Upper lobe of left lung (tissue), 6 donors: Measurements from ENCODE around the gene FAM120C. TPM values are rescaled to one million over a fixed set of nuclear protein-coding genes. Genes with fewer than 3 reads are reported as not detected.

Experiments used
- ATAC-seq, 2 donors: fragments of 200-7000 bp; cut with Tn5 transposase; one replicate each; pipeline ENCODE4 v1.9.1; 2022; ENCODE audit warnings: mild to moderate bottlenecking in 2 of 2, moderate library complexity in 2 of 2; ENCODE audit not compliant: low FRiP score in 2 of 2
- DNase-seq, 2 donors: peaks; one replicate each; pipeline ENCODE4 v3.0.0-alpha.2; 2019 to 2020
- H3K27ac ChIP-seq, 4 donors: fragments of 200-600 bp; sonication (generic); one replicate each; pipeline ENCODE4 v1.5.1; 2016 to 2019
- H3K27me3 ChIP-seq, 4 donors: fragments of 200-600 bp; sonication (generic); one replicate each; pipeline ENCODE4 v1.5.1; 2017 to 2019
- H3K36me3 ChIP-seq, 4 donors: fragments of 200-600 bp; sonication (generic); one replicate each; pipeline ENCODE4 v1.5.1; 2016 to 2019
- H3K4me1 ChIP-seq, 4 donors: fragments of 200-600 bp; sonication (generic); one replicate each; pipeline ENCODE4 v1.5.1; 2018 to 2019
- H3K4me3 ChIP-seq, 4 donors: fragments of 200-600 bp; sonication (generic); one replicate each; pipeline ENCODE4 v1.5.1; 2017 to 2019; ENCODE audit warnings: mild to moderate bottlenecking in 2 of 4, moderate library complexity in 1 of 4
- H3K9me3 ChIP-seq, 4 donors: fragments of 200-600 bp; sonication (generic); one replicate each; pipeline ENCODE4 v1.5.1; 2018 to 2019
- EP300 ChIP-seq, 4 donors: sonication (generic); formaldehyde crosslinking; IDR thresholded peaks; one replicate each; pipeline ENCODE4 v1.5.1; 2017; ENCODE audit warnings: antibody characterized with exemption in 4 of 4, control low read depth in 2 of 4
- POLR2A ChIP-seq, 4 donors: fragments of 450-650 bp; IDR thresholded peaks; one replicate each; pipeline ENCODE4 v1.5.1; 2016 to 2017; ENCODE audit warnings: antibody characterized with exemption in 4 of 4, mild to moderate bottlenecking in 2 of 4
- POLR2AphosphoS5 ChIP-seq, 2 donors: sonication (generic); formaldehyde crosslinking; IDR thresholded peaks; one replicate each; pipeline ENCODE4 v1.5.1; 2017; ENCODE audit warnings: antibody characterized with exemption in 2 of 2
- WGBS, 2 donors: methylation state at CpG; one replicate each; pipeline ENCODE4 v1.1.5; 2017 to 2018; 5-methylcytosine and 5-hydroxymethylcytosine counted together
- total RNA-seq, 6 donors: library from RNA; depleted of rRNA in 4 of 6; stranded (reverse); fragments of >200 nt in 4 of 6; gene quantifications; one replicate each; pipeline versions ENCODE4 v1.1.0 to v1.2.1, GENCODE V29; 2016 to 2021
- TF ChIP-seq, protein P1 (sequence below), 6 experiments: fragments of 450-650 bp in 4 of 6; fragments of 200-600 bp in 2 of 6; sonication (generic) in 2 of 6; IDR thresholded peaks; one replicate each; pipeline ENCODE4 v1.5.1; 2016 to 2019; ENCODE audit warnings: antibody characterized with exemption in 6 of 6
- donor health status: DM: no; HTN: no; CAD: no; lungs with moderate emphysema.
- donor health status: DM: no; HTN: yes; CAD: no; lungs with severe emphysema.

The FAM120C gene, protein sequence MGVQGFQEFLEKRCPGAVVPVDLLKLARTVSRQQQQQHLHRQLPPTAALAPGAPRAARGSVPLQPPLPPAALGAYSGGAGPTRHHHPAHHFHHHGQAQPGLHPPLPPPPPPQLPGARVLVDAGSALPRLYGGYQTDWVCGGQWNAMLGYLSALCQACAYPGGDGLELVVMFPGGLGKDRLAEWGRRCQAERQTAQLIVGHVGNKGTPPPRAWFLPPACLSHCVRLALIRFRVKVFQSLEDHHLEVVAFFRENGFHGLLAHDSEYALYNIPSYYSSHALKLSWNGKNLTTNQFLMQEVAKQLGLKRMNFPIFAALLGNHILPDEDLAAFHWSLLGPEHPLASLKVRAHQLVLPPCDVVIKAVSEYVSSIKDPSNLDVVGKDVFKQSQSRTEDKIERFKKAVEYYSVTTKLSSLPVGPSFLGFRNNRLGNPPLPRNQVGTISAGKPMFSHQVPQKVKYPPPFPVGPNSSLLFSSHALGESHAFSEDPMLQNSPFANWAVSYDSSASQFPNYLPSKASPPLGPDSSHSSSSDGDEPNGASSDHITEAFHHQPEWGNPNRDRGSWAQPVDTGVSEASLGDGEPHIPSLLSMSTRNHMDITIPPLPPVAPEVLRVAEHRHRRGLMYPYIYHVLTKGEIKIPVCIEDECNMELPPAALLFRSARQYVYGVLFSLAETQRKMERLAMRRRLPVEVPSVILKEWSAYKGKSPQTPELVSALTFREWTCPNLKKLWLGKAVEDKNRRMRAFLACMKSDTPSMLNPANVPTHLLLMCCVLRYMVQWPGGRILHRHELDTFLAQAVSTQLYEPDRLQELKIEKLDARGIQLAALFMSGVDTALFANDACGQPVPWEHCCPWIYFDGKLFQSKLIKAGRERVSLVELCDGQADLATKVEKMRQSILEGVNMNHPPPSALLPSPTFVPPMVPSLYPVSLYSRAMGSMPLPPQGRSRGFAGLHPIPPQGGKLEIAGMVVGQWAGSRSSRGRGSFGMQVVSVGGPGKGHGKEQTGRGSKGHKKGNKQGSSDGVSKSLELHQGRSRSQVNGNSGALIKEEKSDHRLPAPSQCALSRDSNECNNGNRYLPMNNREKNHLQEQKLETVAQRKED
- total RNA-seq = 10 to 100 TPM in 5 of 6 donors, 1 to 10 TPM in 1; 6.1 to 17.8 (median 12.1) TPM

DNA sequence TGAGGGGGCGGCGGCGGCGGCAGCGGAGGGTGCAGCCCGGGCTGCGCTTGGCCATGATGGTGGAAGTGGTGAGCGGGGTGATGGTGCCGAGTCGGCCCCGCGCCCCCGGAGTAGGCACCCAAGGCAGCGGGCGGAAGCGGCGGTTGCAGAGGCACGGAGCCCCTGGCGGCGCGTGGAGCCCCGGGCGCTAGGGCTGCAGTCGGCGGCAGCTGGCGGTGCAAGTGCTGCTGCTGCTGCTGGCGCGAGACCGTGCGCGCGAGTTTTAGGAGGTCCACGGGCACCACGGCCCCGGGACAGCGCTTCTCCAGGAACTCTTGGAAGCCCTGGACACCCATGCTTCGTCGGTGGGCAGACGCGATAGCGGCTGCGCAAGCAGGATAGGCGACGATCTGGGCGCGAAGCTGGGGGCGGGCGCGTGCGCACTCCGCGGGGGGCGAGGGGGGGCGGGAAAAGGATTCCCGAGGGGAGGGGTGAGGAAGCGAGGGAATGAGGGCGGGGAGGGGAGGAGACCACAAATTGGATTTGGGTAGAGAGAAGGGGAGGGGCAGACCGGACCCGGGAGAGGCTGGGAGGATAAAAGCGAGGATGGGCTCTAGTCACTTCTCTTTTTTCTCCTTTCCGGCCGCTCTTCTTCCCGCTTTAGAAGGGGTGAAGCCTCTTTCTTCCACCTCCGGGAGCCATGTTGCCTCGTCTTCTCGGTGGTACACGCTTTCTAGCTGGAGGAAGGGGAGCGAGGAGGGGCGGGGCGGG lies at the start of gene FAM120C:
FAM120C (minus strand) TSS at position 391 of the 750 bp plus-strand sequence; CDS start at position 335, 56 bp downstream.
- Histone ChIP-seq H3K9me3 (no peaks in the 10 kb centered on the region), H3K36me3 (no peaks in the 10 kb centered on the region), H3K4me1 (peaks cover 0 to 23% (median 12%) of the 10 kb centered on the region in 4 donors), H3K27me3 (no peaks in the 10 kb centered on the region), H3K27ac (peak within 1 kb of the TSS; percentile 88 to 91 (median 88)), H3K4me3 (peak within 1 kb of the TSS; percentile 69 to 92 (median 77))
- ATAC-seq = peak; percentile 87 to 95
- 2 to 22% methylated on average over 10 to 32 of the region's 70 CpGs for WGBS, 2 donors
- TF ChIP-seq, protein P1, sequence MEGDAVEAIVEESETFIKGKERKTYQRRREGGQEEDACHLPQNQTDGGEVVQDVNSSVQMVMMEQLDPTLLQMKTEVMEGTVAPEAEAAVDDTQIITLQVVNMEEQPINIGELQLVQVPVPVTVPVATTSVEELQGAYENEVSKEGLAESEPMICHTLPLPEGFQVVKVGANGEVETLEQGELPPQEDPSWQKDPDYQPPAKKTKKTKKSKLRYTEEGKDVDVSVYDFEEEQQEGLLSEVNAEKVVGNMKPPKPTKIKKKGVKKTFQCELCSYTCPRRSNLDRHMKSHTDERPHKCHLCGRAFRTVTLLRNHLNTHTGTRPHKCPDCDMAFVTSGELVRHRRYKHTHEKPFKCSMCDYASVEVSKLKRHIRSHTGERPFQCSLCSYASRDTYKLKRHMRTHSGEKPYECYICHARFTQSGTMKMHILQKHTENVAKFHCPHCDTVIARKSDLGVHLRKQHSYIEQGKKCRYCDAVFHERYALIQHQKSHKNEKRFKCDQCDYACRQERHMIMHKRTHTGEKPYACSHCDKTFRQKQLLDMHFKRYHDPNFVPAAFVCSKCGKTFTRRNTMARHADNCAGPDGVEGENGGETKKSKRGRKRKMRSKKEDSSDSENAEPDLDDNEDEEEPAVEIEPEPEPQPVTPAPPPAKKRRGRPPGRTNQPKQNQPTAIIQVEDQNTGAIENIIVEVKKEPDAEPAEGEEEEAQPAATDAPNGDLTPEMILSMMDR (IDR thresholded peaks at IDR 0.05) = no peak
- TF ChIP-seq POLR2AphosphoS5 (IDR thresholded peaks at IDR 0.05) (peak in 1 of 2 donors; percentile 26), POLR2A (IDR thresholded peaks at IDR 0.05) (peak in 1 of 4 donors; percentile 36)
- DNase-seq = peak; percentile 49 to 91

GRCh38 chrX:54230435-54231148 lies 47.5 kb upstream of the FAM120C start:
- DNase-seq = no peak
- H3K4me1 ChIP-seq = no peaks in the 10 kb centered on the region
- WGBS, 2 donors = 76 to 81% methylated on average over 4 of the region's 4 CpGs
- H3K27ac ChIP-seq = no peak overlapping the region
- H3K36me3 ChIP-seq = no peaks in the 10 kb centered on the region
- TF ChIP-seq, protein P1 (IDR thresholded peaks at IDR 0.05) = no peak
- TF ChIP-seq POLR2A (IDR thresholded peaks at IDR 0.05) = no peak
- no peak for TF ChIP-seq POLR2AphosphoS5 (IDR thresholded peaks at IDR 0.05)
- no peak for TF ChIP-seq EP300 (IDR thresholded peaks at IDR 0.05)
- ATAC-seq = no peak
- no peaks in the 10 kb centered on the region for H3K27me3 ChIP-seq
- H3K4me3 ChIP-seq = no peak overlapping the region
- no peaks in the 10 kb centered on the region for H3K9me3 ChIP-seq

DNA sequence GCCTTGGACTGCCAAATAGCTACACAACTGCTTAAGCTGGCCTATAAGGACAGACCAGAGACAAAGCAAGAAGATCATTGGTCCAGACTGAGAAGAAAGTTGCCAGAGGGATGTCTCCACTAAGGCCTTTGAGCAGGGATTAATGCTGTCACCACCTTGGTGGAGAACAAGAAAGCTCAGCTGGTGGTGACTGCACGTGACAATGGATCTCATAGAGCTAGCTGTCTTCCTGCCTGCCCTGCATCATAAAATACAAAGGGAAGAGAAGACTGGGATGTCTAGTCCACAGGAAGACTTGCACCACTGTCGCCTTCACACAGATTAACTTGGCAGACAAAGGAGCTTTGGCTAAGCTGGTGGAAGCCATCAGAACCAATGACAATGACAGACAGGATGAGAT lies 40.5 kb upstream of the FAM120C start:
- no peak for TF ChIP-seq POLR2AphosphoS5 (IDR thresholded peaks at IDR 0.05)
- no peak for TF ChIP-seq EP300 (IDR thresholded peaks at IDR 0.05)
- no peak for TF ChIP-seq POLR2A (IDR thresholded peaks at IDR 0.05)
- TF ChIP-seq, protein P1 (IDR thresholded peaks at IDR 0.05) = no peak
- no peak for DNase-seq
- WGBS, 2 donors = 79 to 100% methylated on average over 1 to 2 of the region's 2 CpGs
- ATAC-seq = no peak
- H3K27ac ChIP-seq = no peak overlapping the region
- no peaks in the 10 kb centered on the region for H3K36me3 ChIP-seq
- H3K4me3 ChIP-seq = no peak overlapping the region
- H3K9me3 ChIP-seq = no peaks in the 10 kb centered on the region
- no peaks in the 10 kb centered on the region for H3K27me3 ChIP-seq
- no peaks in the 10 kb centered on the region for H3K4me1 ChIP-seq

GRCh38 chrX:54213603-54214002 lies 30.5 kb upstream of the FAM120C start:
- H3K4me1 ChIP-seq = no peaks in the 10 kb centered on the region
- DNase-seq (no peak), ATAC-seq (no peak)
- H3K4me3 ChIP-seq = no peak overlapping the region
- no peaks in the 10 kb centered on the region for H3K36me3 ChIP-seq
- no peak overlapping the region for H3K27ac ChIP-seq
- TF ChIP-seq EP300 (IDR thresholded peaks at IDR 0.05) = no peak
- no peak for TF ChIP-seq POLR2AphosphoS5 (IDR thresholded peaks at IDR 0.05)
- TF ChIP-seq, protein P1 (IDR thresholded peaks at IDR 0.05) = no peak
- no peak for TF ChIP-seq POLR2A (IDR thresholded peaks at IDR 0.05)
- 92 to 96% methylated on average over 3 of the region's 3 CpGs for WGBS, 2 donors
- no peaks in the 10 kb centered on the region for H3K9me3 ChIP-seq
- no peaks in the 10 kb centered on the region for H3K27me3 ChIP-seq
